ENCODE results near the gene PPP1R3C.
A peak's percentile ranks its signal among the peaks of the same experiment; 100 is the strongest.

The PPP1R3C gene

DNA sequence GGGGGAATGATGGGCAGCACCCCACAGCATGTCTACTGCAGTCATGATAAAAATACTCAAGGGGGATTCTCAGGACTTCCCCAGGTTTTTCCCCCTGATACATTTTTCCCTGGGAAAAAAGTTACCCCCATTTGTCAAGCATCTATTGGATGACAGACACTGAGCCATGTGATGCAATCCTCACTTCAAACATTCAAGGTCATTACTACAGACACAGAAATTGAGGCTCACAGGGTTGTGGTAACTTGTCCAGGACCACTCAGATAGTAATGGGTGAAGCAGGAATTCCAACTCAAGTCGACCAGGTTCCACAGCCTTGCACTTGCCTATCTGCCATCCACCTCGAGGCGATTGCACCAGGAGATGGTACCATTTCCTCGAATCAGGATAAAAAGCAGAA is 31.7 kb downstream of the PPP1R3C start:
- DNase-seq (ENCODE audit: low read depth in 2 of 2), result no peak

DNA sequence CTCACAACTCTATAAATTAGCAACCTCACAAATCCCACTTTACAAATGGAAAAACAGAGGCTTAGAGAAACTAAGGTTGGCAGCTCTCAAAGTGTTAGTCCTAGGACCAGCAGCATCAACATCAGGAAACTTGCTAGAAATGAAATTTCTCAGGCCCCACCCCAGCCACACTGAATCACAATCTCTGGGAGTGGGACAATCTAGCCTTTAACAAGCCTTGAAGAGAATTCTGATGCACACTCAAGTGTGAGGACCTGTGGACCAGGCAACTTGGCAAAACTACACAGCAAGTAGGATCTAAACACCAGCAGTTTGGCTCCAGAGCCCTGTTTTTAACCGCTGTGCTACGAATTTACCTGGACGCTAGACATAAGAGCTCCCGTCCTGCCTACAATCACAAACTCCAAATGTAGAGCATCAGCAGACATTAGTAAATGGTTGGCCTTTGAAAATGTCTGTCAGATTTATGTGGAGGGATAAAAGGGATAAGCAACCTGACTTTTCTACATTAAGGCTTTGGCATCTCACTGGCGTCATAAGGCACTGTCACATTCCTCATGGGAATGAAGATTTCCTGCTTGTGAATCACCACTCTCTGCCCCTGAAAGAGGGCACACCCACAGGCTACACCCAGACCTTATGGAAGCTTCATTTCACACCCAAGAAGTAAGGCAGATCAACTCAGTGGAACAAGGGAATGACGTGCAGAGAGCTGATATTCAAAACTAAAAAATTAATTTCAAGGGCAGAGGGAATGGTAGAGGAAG is 34.5 kb downstream of the PPP1R3C start:
- peak; percentile 33 to 39 for DNase-seq (ENCODE audit: low read depth in 2 of 2)

DNA sequence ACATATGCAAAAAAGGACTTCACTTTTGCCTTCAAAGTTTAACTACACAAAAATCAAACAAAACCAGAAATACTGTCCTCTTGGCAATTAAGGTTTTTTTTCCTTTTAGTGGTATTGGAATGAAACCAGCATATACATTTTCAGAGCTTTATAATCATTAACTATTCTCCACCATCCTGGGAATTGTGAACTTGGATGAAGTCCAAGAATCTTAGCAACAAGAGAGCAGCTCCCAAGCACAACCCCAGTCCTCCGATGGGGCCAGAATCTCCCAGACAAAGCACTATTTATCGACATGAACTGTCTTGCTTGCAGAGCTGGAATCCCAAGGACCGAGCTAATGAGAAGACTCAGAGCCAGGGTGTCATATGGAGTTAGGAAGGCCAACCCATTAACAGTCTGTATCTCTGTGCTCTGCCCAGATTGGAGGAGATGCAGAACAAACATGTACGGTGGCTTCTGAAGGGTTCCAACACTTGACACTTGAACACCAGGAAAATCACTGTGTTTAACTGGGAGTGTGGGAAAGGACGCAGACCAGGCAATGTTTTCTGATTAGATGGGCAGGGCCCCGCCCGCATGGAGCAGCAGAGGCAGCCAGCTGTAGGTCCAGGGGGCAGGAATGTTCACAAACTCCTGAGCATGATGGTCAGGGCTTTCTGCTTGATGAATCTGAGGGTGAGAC is 35.5 kb downstream of the PPP1R3C start:
- peak; percentile 62 to 72 for DNase-seq (ENCODE audit: low read depth in 2 of 2)

DNA sequence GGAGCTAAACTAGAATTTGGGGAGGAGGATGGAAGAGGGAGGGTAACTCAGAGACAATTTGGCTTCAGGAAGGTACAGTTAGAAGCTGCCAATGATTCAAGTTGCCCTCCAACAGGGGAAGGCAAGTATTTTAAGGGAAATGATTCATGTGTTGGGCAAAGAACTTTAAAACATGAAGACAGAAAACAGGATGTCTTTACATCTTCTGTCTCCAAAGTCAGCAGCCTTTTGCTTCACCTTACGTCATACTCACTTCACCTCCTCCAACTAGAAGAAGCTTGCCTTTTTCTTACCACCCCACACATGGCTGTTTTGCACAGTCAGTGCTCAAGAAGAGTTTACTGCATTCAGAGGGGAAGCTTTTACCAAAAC is 36.1 kb downstream of the PPP1R3C start:
- DNase-seq (ENCODE audit: low read depth in 2 of 2), result peak; percentile 62 to 64

DNA sequence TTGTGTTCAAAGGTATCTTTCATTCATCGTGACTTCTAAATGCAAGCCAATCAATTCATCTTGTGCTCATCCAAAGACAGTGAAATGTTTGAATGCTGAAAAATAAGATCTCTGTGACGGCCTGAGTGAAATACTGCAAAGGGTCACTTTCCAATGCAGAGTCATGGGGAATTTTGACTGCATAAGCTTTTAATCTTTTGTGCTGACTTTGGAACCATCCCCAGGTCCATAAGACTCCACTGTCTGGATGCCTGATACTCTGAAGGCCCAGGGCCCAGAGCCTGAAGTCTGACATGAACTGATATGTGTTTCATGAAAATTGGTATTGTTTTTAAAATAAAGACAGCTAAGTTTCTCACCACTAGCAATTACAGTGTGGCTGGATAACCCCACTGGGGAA is 39.0 kb downstream of the PPP1R3C start:
- no peak for DNase-seq (ENCODE audit: low read depth in 2 of 2)

DNA sequence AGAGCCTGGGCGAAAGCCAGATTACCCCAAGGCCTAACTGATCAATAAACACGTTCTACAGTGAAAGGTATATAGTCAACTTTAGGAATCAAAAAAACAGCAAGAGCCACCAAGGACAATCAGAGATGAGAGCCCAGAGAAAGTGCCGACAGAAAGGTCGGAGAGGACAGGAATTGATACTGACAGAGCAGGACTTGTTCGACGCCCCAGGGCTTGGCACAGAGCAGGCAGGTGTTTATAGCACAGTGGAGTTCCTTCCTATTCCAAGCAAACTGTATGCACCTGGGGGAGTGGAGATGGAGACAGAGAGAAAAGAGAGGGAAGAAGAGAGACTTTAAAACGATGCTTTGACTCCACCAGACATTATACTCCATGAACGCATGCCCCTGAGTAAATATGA is 39.5 kb downstream of the PPP1R3C start:
- DNase-seq (ENCODE audit: low read depth in 2 of 2), result no peak

DNA sequence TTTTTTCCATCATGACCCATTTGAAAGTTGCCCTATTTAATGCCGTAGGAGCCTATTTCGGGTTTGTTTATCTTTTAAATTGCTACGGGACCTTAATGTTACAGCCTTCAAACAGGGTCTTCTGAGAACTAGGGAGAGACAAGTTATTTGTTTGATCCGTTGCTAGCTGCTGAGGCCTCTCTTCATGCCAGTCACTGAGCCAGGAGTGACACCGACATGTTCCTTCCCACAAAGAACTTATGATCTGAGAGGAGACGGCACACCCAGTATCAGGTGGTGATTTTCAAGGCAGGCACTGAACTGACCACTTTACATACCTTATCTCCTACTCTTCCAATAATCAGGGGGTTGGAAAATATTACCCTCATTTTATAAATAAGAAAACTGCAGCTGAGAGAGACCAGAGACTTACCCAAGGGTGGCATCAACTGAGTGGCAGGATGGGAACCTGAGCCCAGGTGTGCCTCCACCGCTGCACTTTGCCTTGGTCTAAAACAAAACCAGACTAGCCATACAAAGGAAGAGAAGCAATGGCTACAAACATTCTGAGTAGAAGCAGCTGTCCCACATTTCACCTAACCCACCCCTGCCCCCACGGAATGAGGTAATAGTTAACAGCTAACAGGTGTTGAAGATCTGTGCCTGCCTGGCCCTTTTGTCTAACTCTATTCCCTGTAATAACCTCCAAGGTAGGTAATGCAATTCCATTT is 40.5 kb downstream of the PPP1R3C start:
- no peak for DNase-seq (ENCODE audit: low read depth in 2 of 2)

DNA sequence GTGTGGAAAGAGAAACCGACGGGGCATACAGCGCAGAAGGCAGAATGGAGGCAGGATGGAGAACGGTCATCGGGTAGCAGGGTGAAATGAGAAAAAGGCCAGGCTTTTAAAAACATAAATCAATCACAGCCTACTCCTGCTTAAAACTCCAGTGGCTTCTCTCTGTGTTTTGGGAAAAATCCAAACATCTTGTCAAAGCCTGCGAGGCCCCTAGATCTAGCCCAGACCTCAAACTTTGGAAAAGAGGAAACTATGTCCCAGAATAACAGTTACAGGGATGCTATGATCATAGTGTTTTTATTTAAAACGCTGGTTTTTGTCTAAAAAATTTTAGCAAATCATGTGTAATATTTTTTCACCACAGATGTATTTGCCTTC is 41.1 kb downstream of the PPP1R3C start:
- no peak for DNase-seq (ENCODE audit: low read depth in 2 of 2)

DNA sequence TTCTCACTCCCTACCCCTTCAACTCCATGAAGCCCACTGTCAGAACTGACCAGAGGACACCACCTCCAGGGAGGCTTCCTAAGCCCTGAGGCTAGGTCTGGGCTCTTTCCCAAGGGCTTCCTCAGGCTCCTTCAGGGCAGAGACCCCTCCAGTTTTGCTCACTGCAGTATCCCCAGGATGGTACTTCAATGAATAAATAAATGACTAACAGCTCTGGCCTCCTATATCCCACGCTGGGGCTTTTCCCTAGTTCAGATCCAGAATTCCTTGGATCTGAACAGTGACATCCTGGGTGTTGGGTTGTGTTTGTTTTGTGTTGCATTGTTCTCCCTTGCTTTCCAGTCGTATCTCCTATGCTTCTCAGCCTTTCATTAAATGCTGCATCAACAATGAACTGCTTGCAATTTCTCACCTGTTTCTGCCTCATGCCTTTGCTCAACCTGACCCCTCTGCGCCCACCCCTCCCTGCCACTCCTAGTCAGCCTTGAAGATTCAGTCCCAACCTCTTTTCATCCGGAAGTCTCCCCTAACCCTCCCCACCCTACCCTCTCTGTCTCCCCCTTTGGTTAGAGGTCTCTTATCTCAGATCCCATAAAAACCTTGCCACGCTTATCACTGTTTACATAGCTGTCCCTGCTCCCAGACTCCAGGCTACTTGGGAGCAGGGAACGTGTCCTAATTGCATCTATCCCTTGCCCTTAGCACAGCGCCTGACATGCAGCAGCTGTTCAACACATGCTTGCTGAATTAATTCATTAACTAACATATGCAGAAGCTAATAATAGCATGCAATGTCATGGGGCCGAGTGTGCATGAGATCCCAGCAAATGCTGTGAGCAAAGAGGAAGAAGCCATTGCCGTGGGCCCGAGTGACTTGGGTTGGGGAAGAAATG is 41.7 kb downstream of the PPP1R3C start:
- DNase-seq (ENCODE audit: low read depth in 2 of 2), result peak in 1 of 2 experiments; percentile 75

DNA sequence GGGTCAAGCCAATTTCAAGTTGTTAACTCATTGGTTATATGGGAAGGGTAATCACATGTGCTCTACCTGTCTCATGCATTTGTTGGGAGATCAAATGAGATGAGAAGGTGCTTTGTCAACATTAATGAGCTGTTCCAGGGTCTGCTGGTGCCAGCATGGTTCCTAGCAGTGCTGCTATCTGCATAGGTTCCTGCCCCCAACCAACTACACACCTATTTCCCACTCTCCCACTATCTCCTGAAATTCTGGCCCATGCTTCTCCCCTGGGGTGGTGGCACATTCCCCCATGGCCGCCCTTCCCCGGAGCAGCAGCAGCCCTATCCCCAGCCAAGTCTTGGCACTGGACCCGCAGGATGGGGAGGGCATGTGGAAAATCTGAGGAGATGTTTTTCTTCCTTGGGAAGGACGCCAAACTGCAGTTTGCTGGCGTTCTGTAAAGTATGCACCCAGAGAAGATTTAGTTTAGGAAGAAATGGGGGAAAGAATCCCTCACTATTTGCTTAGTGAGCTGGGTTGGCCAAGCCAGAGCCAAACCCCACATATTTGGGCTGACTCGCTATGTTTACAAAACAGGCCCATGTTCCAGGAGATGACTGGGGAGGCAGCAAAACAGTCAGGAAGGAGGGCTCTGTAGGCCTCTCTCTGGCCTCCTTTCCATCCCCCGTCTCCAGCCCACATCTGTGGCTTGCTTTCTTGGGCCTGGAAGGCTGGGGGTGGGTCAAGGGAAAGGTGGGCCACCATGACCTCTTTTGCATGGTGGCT is 42.5 kb downstream of the PPP1R3C start:
- peak; percentile 89 to 90 for DNase-seq (ENCODE audit: low read depth in 2 of 2)

DNA sequence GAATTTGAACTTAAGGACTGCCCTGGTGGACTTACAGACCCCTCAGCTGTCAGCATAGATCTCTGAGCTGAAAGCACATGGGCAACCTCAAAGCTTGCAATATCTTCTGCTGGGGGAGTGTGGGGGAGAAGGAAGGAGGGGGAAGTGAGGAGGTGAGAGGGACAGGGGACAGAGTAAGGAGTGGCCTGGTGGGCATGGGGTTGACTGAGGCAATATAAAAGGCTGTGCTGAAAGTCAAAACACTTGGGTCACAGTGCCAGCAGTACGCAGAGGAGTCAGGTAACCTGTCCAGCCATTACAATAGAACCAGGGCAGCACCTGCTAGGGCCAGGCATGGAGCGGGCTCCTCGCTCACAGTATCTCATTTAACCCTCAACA is 43.2 kb downstream of the PPP1R3C start:
- no peak for DNase-seq (ENCODE audit: low read depth in 2 of 2)

DNA sequence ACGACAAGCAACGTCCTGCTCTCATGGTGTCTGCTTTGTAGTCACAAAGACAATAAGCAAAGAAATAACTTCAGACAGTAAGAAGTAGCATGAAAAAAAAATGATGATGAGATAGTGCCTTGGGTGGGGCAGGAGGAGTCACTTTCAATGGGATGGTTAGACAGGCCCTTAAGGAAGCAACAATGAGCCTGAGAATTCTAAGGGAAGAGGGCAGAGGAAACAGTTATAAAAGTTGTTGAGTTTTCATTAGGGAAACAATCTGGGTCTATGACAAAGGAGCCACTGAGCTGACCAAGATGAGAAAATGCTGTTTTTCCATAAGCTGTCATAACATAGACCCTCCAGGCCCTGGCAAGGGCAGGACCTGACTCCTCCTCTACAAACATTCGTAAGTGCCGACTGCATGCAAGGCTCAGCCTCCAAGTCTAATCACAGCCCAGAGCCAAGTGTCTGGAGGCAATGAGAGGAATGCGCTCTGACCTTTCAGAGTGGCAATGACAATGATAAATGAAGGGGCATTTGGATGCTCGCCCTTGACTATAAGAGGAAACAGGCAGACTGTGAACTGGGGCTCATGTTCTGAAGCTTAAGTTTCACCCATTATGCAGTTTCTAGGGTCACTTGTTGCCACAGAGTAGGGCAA is 43.7 kb downstream of the PPP1R3C start:
- DNase-seq (ENCODE audit: low read depth in 2 of 2), result no peak

DNA sequence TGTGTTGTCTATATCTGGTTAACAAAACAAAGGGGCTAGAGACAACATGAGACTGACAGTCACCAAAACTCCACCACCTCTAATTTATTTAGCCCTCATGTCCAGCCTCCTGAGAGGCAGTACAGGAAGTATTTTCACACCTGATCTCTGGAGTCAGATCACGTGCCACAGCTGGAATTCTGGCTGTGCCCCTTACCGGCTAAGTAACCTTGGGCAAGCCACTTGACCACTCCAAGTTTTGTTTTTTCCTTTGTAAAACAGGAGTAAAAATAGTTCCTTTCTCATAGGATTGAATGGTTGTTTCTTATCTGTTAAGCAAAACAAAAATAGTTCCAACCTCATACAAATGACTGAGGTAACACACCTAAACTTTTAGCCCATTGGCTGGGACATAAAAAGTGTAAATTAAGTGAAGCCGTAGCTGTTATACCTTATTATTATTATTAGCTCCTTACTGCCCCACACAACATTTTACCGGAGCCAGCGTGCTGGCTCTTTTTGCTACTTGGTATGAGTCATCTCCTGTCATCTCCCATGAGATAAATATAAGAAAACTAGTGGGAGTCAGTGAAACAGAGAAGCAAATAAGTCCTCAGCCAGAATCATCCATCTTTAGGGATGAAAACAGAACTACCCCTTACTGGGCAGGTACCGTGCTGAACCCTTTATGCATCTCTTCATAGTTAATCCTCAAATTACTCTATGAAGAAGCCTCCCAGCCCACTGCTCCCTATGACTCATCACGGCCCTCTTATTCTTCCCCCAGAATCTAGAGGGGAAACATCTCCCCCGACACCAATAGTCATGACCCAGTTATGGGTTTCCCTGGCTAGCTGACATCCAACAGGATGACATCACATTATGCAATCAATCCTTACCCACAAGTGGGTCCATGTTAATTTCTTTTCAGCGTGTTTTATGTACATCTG is 44.9 kb downstream of the PPP1R3C start:
- peak; percentile 80 to 84 for DNase-seq (ENCODE audit: low read depth in 2 of 2)

DNA sequence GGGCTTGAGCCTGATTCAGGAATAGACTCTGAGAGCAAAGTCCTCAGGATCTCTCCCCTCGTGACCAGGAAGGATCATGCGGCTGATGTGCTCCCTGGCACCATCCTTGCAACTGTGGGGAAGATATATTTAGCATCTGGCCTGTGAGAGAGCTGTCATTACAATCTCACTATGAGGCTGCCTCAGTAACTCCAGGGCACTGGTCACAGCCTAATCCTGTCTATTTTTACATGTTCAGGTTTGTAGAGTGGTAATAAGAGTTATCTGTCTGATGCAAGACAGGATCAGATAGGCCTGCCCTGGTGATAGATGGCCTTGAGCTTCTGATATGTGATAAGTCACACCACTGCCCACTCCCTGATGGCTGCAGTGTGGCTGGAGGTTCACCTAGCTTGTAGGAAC is 50.7 kb downstream of the PPP1R3C start:
- no peak for DNase-seq (ENCODE audit: low read depth in 2 of 2)

DNA sequence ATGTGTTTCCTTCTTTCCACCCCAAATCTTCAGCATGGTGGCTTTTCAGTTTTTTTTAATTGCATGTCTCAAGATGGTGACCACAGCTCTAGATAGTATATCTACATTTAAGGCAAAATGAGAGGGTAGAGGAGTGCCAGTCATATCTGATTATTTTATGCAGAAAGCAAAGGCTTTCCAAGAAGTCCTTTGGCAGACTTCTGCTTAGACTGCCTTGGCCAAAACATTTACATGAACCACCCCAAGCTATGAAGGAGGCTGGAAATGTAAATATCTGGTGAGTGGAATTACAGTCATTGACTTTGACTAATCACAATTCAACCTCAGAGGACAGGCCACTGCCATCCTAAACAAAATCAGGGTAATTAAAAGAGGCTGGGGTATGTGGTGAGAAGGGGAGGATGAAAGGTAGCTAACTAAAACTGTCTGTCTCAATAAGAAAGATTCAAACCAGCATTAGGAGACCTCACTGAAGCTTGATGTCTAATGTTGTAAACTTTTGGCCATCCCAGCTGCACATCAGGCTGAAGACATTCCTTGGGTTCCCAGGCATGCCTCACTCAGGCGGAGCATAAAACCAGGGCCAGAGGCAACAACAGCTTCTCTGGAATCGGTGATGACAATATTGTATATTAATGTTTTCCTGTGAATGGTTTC is 53.4 kb downstream of the PPP1R3C start:
- peak; percentile 77 to 78 for DNase-seq (ENCODE audit: low read depth in 2 of 2)

All from fibroblast of skin of left quadriceps (primary cell).